ENCODE results near the gene CPLX1. TPM values are rescaled to one million over a fixed set of nuclear protein-coding genes. Genes with fewer than 3 reads are reported as not detected.

The CPLX1 gene
- total RNA-seq, 1 donor from 2014 or later = not detected

DNA sequence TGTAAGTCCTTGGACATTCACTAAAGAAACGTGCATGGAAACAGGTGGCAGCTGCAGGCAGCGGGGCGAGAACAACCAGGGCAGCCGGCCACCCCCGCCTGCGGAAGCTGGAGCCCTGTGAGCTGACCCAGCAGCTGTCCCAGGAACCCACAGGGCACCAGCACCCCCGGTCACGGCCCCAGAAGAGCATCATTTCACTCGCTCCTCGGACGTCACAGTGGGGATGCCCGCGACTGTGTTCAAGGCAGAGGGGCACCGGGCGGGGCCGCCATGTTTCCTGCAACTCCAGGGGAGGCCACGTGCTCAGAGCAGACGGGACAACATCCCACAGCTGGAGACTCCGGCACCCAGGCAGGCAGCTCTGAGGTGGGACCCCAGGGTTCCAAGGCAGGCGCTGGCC is 45.0 kb upstream of the CPLX1 start:
- no peaks in the 10 kb centered on the region for H3K4me1 Mint-ChIP-seq (ENCODE audit: low read depth)
- H3K9me3 Mint-ChIP-seq (ENCODE audit: low read depth) = no peaks in the 10 kb centered on the region
- no peak overlapping the region for H3K4me3 Mint-ChIP-seq (ENCODE audit: unreplicated experiment)
- H3K27me3 Mint-ChIP-seq (ENCODE audit: low read depth) = no peaks in the 10 kb centered on the region
- DNase-seq (ENCODE audit: low spot score) = no peak
- TF ChIP-seq, protein P1, sequence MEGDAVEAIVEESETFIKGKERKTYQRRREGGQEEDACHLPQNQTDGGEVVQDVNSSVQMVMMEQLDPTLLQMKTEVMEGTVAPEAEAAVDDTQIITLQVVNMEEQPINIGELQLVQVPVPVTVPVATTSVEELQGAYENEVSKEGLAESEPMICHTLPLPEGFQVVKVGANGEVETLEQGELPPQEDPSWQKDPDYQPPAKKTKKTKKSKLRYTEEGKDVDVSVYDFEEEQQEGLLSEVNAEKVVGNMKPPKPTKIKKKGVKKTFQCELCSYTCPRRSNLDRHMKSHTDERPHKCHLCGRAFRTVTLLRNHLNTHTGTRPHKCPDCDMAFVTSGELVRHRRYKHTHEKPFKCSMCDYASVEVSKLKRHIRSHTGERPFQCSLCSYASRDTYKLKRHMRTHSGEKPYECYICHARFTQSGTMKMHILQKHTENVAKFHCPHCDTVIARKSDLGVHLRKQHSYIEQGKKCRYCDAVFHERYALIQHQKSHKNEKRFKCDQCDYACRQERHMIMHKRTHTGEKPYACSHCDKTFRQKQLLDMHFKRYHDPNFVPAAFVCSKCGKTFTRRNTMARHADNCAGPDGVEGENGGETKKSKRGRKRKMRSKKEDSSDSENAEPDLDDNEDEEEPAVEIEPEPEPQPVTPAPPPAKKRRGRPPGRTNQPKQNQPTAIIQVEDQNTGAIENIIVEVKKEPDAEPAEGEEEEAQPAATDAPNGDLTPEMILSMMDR (IDR thresholded peaks at IDR 0.05) = no peak
- H3K27ac Mint-ChIP-seq (ENCODE audit: unreplicated experiment) = no peak overlapping the region
- H3K36me3 Mint-ChIP-seq (ENCODE audit: low read depth) = peaks cover 31% of the 10 kb centered on the region

DNA sequence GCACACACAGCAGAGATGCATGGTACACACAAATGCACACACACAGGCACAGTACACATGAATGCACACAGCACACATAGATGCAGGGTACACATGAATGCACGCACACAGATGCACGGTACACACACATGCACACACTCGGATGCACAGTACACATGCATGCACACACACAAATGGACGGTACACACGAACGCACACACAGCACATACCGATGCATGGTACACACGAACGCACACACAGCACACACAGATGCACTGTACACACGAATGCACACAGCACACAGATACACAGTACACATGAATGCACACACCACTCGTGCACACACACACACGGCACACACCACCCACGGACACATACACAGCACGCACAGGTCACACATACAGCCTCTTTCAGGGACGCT is 43.8 kb upstream of the CPLX1 start:
- no peak overlapping the region for H3K27ac Mint-ChIP-seq (ENCODE audit: unreplicated experiment)
- peaks cover 31% of the 10 kb centered on the region for H3K36me3 Mint-ChIP-seq (ENCODE audit: low read depth)

DNA sequence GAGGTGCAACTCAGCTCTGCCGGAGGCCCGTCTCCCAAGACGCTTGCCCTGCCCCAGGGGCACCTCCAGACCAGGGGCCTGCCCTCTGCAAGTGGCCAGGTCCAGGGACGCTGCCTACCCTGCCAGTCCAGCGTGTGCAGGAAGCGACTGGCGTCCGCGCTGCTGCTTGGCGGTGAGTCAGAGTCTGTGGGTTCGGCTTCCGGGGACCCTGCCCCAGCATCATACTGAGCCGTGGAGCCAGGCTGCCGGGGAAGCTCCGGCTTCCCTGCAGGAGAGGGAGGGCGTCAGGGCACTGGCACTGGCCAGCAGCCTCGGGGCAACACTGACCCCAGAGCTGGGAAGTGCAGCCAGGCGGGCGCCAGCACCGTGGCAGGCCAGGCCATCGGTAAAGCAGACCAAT is 42.5 kb upstream of the CPLX1 start:
- Mint-ChIP-seq H3K4me3 (ENCODE audit: unreplicated experiment) (no peak overlapping the region), H3K4me1 (ENCODE audit: low read depth) (no peaks in the 10 kb centered on the region), H3K36me3 (ENCODE audit: low read depth) (peaks cover 35% of the 10 kb centered on the region), H3K9me3 (ENCODE audit: low read depth) (peaks cover under 1% of the 10 kb centered on the region), H3K27me3 (ENCODE audit: low read depth) (no peaks in the 10 kb centered on the region), H3K27ac (ENCODE audit: unreplicated experiment) (no peak overlapping the region)
- TF ChIP-seq, protein P1 (IDR thresholded peaks at IDR 0.05) = no peak
- DNase-seq (ENCODE audit: low spot score) = no peak

More for the DNA sequence above, 43.8 kb upstream of the CPLX1 start:
- Mint-ChIP-seq H3K4me3 (ENCODE audit: unreplicated experiment) (no peak overlapping the region), H3K27me3 (ENCODE audit: low read depth) (no peaks in the 10 kb centered on the region), H3K4me1 (ENCODE audit: low read depth) (no peaks in the 10 kb centered on the region), H3K9me3 (ENCODE audit: low read depth) (no peaks in the 10 kb centered on the region)
- TF ChIP-seq, protein P1 (IDR thresholded peaks at IDR 0.05) = no peak
- no peak for DNase-seq (ENCODE audit: low spot score)

DNA sequence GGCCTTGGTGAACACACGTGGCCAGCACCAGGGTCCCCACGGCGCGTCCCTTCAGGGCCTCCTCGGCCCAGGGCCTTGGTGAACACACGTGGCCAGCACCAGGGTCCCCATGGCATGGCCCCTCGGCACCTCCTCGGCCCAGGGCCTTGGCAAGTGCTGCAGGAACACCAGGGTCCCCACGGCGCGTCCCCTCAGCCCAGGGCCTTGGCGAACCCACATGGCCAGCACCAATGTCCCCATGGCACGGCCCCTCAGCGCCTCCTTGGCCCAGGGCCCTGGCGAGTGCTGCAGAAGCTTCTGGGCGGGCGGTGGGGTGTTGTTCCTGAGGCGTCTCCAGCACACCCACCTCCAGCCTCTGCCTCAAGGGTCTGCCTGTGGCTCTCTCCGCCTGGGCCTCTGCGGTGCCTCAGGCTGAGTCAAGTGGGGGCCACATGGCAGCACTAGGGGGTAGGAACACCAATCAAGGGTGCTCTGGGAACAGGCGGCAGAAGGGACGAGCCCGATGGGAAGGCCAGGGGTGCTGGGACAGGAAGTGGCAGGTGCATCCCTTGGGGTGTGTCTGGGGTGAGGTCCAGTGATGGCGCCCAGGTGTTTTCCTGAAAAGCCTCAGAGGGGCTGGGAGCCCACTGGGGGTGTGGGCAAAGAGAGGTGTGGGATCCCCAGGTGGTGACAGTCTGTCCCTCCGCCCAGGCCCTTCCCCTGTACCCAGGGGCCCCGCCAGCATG is 41.8 kb upstream of the CPLX1 start:
- H3K4me3 Mint-ChIP-seq (ENCODE audit: unreplicated experiment) = no peak overlapping the region
- H3K9me3 Mint-ChIP-seq (ENCODE audit: low read depth) = peaks cover 7% of the 10 kb centered on the region
- no peak for DNase-seq (ENCODE audit: low spot score)
- H3K27me3 Mint-ChIP-seq (ENCODE audit: low read depth) = no peaks in the 10 kb centered on the region
- TF ChIP-seq, protein P1 (IDR thresholded peaks at IDR 0.05) = no peak
- no peaks in the 10 kb centered on the region for H3K4me1 Mint-ChIP-seq (ENCODE audit: low read depth)
- peaks cover 41% of the 10 kb centered on the region for H3K36me3 Mint-ChIP-seq (ENCODE audit: low read depth)
- no peak overlapping the region for H3K27ac Mint-ChIP-seq (ENCODE audit: unreplicated experiment)

DNA sequence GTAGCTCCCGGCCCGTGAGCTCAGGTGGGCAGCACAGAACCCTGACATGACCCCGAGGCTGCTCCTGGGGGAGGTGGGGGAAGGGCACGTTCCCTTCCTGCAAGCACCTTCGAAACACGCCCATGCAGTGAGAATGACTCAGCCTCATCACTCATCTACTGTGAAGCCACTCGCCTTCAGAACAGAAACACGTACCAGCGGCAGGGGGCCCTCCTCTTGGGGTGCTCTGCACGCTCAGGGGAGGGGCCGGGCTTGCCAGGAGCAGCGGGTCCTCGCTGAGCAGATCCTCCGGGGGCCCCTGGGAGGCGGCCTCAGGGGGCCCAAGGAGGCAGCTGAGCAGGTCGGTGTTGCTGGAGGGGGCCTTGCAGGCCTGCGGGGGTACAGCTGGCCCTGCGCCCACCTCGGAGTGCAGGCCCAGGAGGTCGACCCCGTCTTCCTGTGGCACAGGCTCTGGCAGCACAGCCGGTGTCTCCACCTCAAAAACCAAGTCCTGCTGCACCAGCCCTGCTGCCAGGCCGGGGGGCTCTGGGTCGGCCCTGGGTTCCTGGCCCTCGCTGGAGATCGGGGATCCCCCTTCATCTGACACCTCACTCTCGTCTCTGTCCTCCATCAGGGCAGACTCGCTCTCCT is 40.9 kb upstream of the CPLX1 start:
- DNase-seq (ENCODE audit: low spot score) = no peak
- no peak overlapping the region for H3K4me3 Mint-ChIP-seq (ENCODE audit: unreplicated experiment)
- H3K36me3 Mint-ChIP-seq (ENCODE audit: low read depth) = peaks cover 47% of the 10 kb centered on the region
- TF ChIP-seq, protein P1 (IDR thresholded peaks at IDR 0.05) = no peak
- no peaks in the 10 kb centered on the region for H3K27me3 Mint-ChIP-seq (ENCODE audit: low read depth)
- H3K27ac Mint-ChIP-seq (ENCODE audit: unreplicated experiment) = no peak overlapping the region
- H3K9me3 Mint-ChIP-seq (ENCODE audit: low read depth) = peaks cover 9% of the 10 kb centered on the region
- no peaks in the 10 kb centered on the region for H3K4me1 Mint-ChIP-seq (ENCODE audit: low read depth)

All from chondrocyte (in vitro differentiated cells).